Panc1 (cell line): ENCODE data around the gene USP32.

Experiments used
- CTCF ChIP-seq: fragments of 450-650 bp; IDR thresholded peaks from 2 replicates; pipeline ENCODE4 v1.5.1; 2017; ENCODE audit warnings: mild to moderate bottlenecking
- POLR2AphosphoS5 ChIP-seq: IDR thresholded peaks from 2 replicates; pipeline ENCODE4 v1.6.1; 2012; ENCODE audit warnings: mild to moderate bottlenecking, low read depth, low read length, moderate library complexity
- REST ChIP-seq, 2 experiments: IDR thresholded peaks; 2 replicates each; pipeline ENCODE4 v1.6.1; 2011 to 2012; ENCODE audit warnings: low read depth in 2 of 2, control low read depth in 1 of 2, low read length in 1 of 2, mild to moderate bottlenecking in 1 of 2, moderate library complexity in 1 of 2; ENCODE audit not compliant: insufficient read depth in 1 of 2
- TCF7L2 ChIP-seq: IDR thresholded peaks from 2 replicates; pipeline ENCODE4 v1.6.1; 2011; ENCODE audit warnings: mild to moderate bottlenecking, low read depth, low read length, inconsistent platforms

GRCh38 chr17:60403962-60404361 lies 12.0 kb upstream of the USP32 start:
- TF ChIP-seq CTCF (no peak), POLR2AphosphoS5 (no peak), TCF7L2 (no peak), REST (IDR thresholded peaks at IDR 0.05; ENCODE audit: insufficient read depth in 1 of 2, low read depth in 2 of 2, low read length in 1 of 2) (no peak)
